Measurements from ENCODE around the gene CERCAM. TPM values are rescaled to one million over a fixed set of nuclear protein-coding genes. Genes with fewer than 3 reads are reported as not detected.

CERCAM gene
- total and polyA plus RNA-seq, 2 donors from 2014 or later: 19.7 to 25.5 TPM

DNA sequence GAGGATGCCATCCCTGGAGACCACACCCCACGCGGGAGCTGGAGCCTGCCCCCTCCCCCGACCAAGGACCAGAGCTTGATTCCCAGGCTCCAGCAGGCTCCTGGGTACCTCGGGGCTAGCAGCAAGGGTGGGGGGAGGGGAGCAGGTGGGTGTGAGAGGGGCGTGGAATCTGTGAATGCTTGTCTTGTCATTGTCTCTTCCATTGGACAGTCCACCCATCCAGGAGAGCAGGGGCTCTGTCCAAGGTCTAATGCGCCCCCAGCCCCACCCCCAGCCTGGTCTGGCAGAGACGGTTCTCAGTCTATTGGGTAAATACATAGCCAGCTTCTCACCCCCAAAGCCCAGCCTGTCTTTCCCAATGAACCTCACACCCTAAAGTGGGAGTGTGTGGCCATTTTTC is 26.7 kb upstream of the CERCAM start:
- no peaks in the 10 kb centered on the region for H3K4me1 ChIP-seq (ENCODE audit: control insufficient read depth in 2 of 3, insufficient read depth in 2 of 3, low read depth in 1 of 3, low read length in 3 of 3)
- intact Hi-C loops (cut with DNase I): no loop called here
- H3K36me3 ChIP-seq (ENCODE audit: control insufficient read depth in 2 of 3, insufficient read depth in 3 of 3, low read length in 3 of 3): peaks cover 0 to 9% (median 2%) of the 10 kb centered on the region in 3 donors
- peak in 1 of 5 donors; percentile 60 for DNase-seq
- no peak overlapping the region for H3K4me3 ChIP-seq (ENCODE audit: low read length in 3 of 3)
- H3K9ac ChIP-seq (ENCODE audit: low read length in 3 of 3): no peak overlapping the region
- peaks cover 39% of the 10 kb centered on the region for H3K27me3 ChIP-seq (ENCODE audit: control insufficient read depth, insufficient read depth, low read length)
- TF ChIP-seq, protein P1, sequence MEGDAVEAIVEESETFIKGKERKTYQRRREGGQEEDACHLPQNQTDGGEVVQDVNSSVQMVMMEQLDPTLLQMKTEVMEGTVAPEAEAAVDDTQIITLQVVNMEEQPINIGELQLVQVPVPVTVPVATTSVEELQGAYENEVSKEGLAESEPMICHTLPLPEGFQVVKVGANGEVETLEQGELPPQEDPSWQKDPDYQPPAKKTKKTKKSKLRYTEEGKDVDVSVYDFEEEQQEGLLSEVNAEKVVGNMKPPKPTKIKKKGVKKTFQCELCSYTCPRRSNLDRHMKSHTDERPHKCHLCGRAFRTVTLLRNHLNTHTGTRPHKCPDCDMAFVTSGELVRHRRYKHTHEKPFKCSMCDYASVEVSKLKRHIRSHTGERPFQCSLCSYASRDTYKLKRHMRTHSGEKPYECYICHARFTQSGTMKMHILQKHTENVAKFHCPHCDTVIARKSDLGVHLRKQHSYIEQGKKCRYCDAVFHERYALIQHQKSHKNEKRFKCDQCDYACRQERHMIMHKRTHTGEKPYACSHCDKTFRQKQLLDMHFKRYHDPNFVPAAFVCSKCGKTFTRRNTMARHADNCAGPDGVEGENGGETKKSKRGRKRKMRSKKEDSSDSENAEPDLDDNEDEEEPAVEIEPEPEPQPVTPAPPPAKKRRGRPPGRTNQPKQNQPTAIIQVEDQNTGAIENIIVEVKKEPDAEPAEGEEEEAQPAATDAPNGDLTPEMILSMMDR (IDR thresholded peaks at IDR 0.05; ENCODE audit: borderline replicate concordance, extremely low read depth, insufficient read depth): no peak
- no peaks in the 10 kb centered on the region for H3K9me3 ChIP-seq (ENCODE audit: control insufficient read depth in 2 of 3, insufficient read depth in 1 of 3, low read length in 3 of 3)
- no peak for FAIRE-seq
- H3K27ac ChIP-seq (ENCODE audit: low read depth in 2 of 2, low read length in 2 of 2): no peak overlapping the region

DNA sequence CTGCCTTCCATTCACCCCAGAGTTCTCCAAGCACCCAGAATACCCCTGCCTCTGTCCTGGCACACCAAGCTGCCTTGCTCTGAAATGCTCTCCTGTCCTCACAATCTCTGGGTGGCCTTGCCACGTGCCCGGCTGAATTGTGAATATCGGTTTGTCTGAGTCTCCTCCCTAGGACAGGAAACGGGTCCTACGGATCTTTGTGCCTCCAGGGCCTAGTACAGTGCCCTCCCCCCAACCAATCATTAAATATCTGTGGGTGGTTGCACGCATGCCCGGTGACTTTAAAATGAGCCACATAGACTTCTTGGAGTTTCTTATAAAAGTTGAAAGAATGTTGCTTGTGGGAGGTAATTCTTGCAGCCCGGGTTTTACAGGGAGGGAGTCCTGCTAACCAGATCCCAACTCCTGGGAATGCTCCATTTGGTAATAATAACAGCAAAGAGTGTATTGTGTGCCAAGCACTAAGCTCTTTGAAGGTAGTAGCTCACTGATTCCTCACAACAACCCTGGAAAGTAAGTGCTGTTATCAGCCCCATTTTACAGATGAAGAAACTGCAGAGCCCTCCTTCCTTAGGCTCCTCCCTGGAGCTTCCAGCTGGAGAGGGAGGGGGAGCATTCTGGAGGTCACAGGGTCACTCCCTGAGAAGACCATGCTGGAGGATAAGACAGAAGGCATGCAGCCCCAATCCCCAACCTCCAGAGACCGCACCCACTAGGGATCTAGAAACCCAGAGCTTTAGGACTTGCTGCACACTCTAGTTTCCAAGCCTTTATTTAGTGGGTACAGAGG is 26.1 kb upstream of the CERCAM start:
- Histone ChIP-seq H3K9ac (ENCODE audit: low read length in 3 of 3) (no peak overlapping the region), H3K27ac (ENCODE audit: low read depth in 2 of 2, low read length in 2 of 2) (no peak overlapping the region), H3K36me3 (ENCODE audit: control insufficient read depth in 2 of 3, insufficient read depth in 3 of 3, low read length in 3 of 3) (peaks cover 0 to 6% (median 0%) of the 10 kb centered on the region in 3 donors), H3K9me3 (ENCODE audit: control insufficient read depth in 2 of 3, insufficient read depth in 1 of 3, low read length in 3 of 3) (no peaks in the 10 kb centered on the region), H3K4me3 (ENCODE audit: low read length in 3 of 3) (no peak overlapping the region), H3K4me1 (ENCODE audit: control insufficient read depth in 2 of 3, insufficient read depth in 2 of 3, low read depth in 1 of 3, low read length in 3 of 3) (no peaks in the 10 kb centered on the region), H3K27me3 (ENCODE audit: control insufficient read depth, insufficient read depth, low read length) (peaks cover 39% of the 10 kb centered on the region)
- TF ChIP-seq, protein P1 (IDR thresholded peaks at IDR 0.05; ENCODE audit: borderline replicate concordance, extremely low read depth, insufficient read depth): no peak
- no peak for FAIRE-seq
- DNase-seq: no peak
- intact Hi-C loops (cut with DNase I): no loop called here

DNA sequence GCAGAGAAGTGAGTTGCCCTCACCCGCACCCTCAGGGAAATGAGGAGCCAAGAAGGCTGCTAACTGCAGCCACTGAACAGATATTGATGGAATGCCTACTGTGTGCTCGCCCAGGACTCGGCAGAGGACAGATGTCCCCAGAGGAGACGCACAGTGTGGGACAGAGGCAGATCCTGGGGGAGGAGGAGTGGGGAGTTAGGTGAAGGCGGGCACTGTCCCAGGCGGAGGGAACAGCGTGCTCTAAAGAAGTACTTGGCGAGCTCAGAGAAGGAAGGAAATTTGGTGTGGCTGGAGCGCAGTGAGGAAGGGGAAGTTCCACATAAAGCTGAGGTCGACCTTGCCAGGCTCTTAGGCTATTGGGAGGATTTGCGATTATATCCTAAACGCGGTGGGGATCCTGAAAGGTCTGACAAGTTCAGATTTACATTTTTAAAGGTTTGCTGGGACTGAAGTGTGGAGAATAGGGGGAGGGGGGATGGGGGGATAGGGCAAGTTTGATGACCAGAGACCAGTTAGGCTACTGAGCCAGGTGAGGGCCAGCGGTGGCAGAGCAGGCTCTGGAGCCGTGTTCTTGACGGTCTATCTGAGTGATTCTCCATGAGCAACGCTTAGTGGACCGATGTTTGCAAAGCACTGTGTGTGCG is 23.6 kb upstream of the CERCAM start:
- intact Hi-C loops (cut with DNase I): no loop called here
- Histone ChIP-seq H3K4me1 (ENCODE audit: control insufficient read depth in 2 of 3, insufficient read depth in 2 of 3, low read depth in 1 of 3, low read length in 3 of 3) (no peaks in the 10 kb centered on the region), H3K9me3 (ENCODE audit: control insufficient read depth in 2 of 3, insufficient read depth in 1 of 3, low read length in 3 of 3) (no peaks in the 10 kb centered on the region), H3K4me3 (ENCODE audit: low read length in 3 of 3) (no peak overlapping the region), H3K36me3 (ENCODE audit: control insufficient read depth in 2 of 3, insufficient read depth in 3 of 3, low read length in 3 of 3) (no peaks in the 10 kb centered on the region), H3K27ac (ENCODE audit: low read depth in 2 of 2, low read length in 2 of 2) (no peak overlapping the region), H3K9ac (ENCODE audit: low read length in 3 of 3) (no peak overlapping the region), H3K27me3 (ENCODE audit: control insufficient read depth, insufficient read depth, low read length) (peaks cover 26% of the 10 kb centered on the region)
- DNase-seq (no peak), FAIRE-seq (no peak)
- TF ChIP-seq, protein P1 (IDR thresholded peaks at IDR 0.05; ENCODE audit: borderline replicate concordance, extremely low read depth, insufficient read depth): no peak

Data from kidney (tissue), 14 donors.